ENCODE measurements around the gene UBE2QL1.

Gene UBE2QL1

GRCh38 chr5:6455571-6456200, 7.0 kb downstream of the UBE2QL1 start:
- H3K4me1 Mint-ChIP-seq (ENCODE audit: low read depth) = no peaks in the 10 kb centered on the region
- peaks cover 20% of the 10 kb centered on the region for H3K27me3 Mint-ChIP-seq
- H3K27ac Mint-ChIP-seq = no peak overlapping the region
- intact Hi-C loops (cut with micrococcal nuclease) = no loop called here
- no peaks in the 10 kb centered on the region for H3K9me3 Mint-ChIP-seq
- H3K4me3 Mint-ChIP-seq = no peak overlapping the region
- no peaks in the 10 kb centered on the region for H3K36me3 Mint-ChIP-seq (ENCODE audit: low read depth)

GRCh38 chr5:6456766-6457370, 8.2 kb downstream of the UBE2QL1 start:
- H3K36me3 Mint-ChIP-seq (ENCODE audit: low read depth) = no peaks in the 10 kb centered on the region
- H3K4me3 Mint-ChIP-seq = no peak overlapping the region
- intact Hi-C loops (cut with micrococcal nuclease) = no loop called here
- peaks cover 14% of the 10 kb centered on the region for H3K27me3 Mint-ChIP-seq
- no peaks in the 10 kb centered on the region for H3K9me3 Mint-ChIP-seq
- H3K4me1 Mint-ChIP-seq (ENCODE audit: low read depth) = no peaks in the 10 kb centered on the region
- H3K27ac Mint-ChIP-seq = no peak overlapping the region

DNA sequence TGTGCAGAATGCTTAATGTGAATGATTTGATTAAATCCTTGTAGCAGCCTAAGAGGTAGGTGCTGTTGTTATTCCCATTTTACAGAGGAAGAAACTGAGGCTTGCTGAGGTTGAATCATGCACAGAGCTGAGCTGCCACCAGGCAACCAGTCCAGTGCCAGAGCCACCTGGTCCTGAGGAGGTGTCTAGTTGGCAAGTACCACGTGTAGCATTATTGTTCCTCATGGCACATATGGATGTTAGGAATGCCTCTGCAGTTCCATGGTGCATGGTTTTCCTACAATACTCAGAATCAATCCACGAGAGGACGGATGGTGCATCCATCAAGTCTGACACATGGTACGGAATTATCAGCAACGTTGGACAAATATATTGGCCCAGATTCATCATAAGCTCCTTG, 8.9 kb downstream of the UBE2QL1 start:
- Mint-ChIP-seq H3K36me3 (ENCODE audit: low read depth) (no peaks in the 10 kb centered on the region), H3K4me1 (ENCODE audit: low read depth) (no peaks in the 10 kb centered on the region), H3K27ac (no peak overlapping the region), H3K4me3 (no peak overlapping the region), H3K9me3 (no peaks in the 10 kb centered on the region), H3K27me3 (peaks cover 14% of the 10 kb centered on the region)
- intact Hi-C loops (cut with micrococcal nuclease) = no loop called here

GRCh38 chr5:6458833-6459232, 10.2 kb downstream of the UBE2QL1 start:
- H3K27me3 Mint-ChIP-seq = peaks cover 14% of the 10 kb centered on the region
- H3K4me3 Mint-ChIP-seq = no peak overlapping the region
- no peaks in the 10 kb centered on the region for H3K4me1 Mint-ChIP-seq (ENCODE audit: low read depth)
- H3K27ac Mint-ChIP-seq = no peak overlapping the region
- no peaks in the 10 kb centered on the region for H3K36me3 Mint-ChIP-seq (ENCODE audit: low read depth)
- H3K9me3 Mint-ChIP-seq = no peaks in the 10 kb centered on the region
- intact Hi-C loops (cut with micrococcal nuclease) = no loop called here

DNA sequence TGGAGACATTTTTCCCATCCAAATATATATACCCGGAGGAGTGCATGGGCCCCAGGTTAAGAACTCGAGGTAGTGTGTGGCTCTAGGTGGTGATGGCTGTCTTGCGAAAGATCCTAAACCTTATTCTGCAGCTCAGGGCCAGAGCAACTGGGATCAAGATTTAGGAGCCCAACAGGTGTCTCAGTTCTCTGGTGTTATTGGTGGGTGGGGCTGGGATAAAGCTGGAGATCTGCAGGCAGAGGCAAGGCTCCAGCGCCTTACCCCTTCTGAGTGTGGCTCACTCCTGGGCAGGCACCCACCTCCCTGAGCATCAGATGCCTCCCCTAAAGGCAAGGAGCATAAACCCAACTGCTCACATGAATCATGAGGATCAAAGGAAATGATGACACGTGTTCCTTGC, 11.2 kb downstream of the UBE2QL1 start:
- Mint-ChIP-seq H3K4me3 (no peak overlapping the region), H3K36me3 (ENCODE audit: low read depth) (no peaks in the 10 kb centered on the region), H3K9me3 (no peaks in the 10 kb centered on the region), H3K27ac (no peak overlapping the region), H3K27me3 (peaks cover 8% of the 10 kb centered on the region), H3K4me1 (ENCODE audit: low read depth) (no peaks in the 10 kb centered on the region)
- intact Hi-C loops (cut with micrococcal nuclease) = no loop called here

DNA sequence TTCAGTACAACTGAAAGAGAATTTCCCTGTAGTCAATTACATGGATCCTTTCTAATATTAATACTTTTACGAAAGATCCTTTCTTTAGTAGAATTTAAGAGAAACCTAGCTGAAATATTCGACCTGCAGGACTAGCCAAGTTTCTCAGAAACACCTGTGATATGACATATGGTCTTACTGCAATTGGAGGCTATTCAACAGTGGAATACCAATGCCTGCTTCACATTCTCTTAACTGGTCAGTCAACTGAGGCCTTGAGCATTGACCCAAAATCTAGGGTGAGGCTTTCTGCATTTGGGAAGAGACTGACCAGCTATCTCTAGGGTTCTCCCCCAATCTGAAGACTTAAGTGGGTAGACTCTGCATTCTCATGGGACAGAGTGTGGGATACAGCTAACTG, 12.3 kb downstream of the UBE2QL1 start:
- Mint-ChIP-seq H3K27me3 (peaks cover 10% of the 10 kb centered on the region), H3K4me3 (no peak overlapping the region), H3K27ac (no peak overlapping the region), H3K9me3 (no peaks in the 10 kb centered on the region), H3K36me3 (ENCODE audit: low read depth) (no peaks in the 10 kb centered on the region), H3K4me1 (ENCODE audit: low read depth) (no peaks in the 10 kb centered on the region)
- intact Hi-C loops (cut with micrococcal nuclease) = no loop called here

DNA sequence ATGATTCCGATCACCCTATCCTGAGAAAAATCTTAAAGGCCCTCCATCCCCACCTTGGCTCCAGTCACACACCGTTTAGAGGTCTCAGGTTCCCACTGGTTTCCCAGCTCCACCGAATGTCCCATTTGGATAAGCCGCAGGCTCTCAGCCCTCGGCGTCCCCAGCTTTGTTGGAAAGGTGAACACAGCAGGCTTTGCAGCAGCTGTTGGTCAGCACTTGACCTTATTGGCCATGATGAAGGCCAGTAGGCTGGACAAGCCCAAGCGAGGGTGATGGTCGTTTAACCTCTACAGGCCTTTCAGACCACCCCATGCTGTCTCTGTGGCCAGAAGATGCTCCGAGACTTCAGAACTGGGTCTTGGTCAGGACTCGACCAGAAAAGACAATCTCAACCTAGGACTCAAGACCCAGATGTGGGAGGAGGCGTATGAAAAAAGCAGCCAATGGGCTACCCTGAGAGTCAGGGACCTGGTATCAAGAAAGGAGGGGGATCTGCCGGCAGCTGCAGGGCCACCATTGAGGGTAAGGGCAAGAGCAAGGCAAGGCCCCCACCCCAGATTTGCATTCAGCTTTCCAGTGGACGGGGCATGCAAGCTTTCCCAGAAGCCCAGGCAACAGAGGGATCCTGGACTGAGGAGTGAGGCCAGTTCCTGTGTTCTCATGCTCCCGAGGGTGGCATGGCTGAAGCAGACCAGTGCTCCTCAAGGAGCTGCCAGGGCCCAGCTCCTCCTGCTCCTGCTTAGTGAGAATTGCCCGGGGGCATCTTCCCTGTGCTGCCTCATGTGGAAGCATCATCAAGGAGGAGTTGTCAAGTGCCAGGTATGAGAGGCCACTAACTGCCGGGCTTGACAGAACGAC, 13.4 kb downstream of the UBE2QL1 start:
- no peaks in the 10 kb centered on the region for H3K36me3 Mint-ChIP-seq (ENCODE audit: low read depth)
- H3K27ac Mint-ChIP-seq = no peak overlapping the region
- peaks cover 10% of the 10 kb centered on the region for H3K27me3 Mint-ChIP-seq
- H3K9me3 Mint-ChIP-seq = no peaks in the 10 kb centered on the region
- intact Hi-C loops (cut with micrococcal nuclease) = no loop called here
- no peak overlapping the region for H3K4me3 Mint-ChIP-seq
- H3K4me1 Mint-ChIP-seq (ENCODE audit: low read depth) = no peaks in the 10 kb centered on the region

DNA sequence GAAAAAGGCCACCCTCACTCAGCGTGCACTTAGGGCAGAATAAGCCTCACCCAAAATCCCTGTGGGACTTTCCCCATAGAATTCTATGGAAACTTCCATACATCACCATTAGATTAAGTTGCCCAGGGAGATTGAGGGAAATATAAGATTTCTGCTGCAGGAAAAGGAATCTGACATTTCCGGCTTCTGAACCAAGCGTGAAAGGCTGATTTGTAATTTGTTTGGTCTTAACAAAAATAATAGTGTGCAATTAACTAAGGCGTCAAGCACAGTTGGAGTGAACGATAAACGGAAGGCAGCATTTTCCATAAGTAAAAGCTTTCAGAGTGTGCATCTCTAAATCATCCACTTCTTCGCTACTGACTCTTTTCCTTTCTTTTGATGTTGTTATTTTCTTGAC, 14.0 kb downstream of the UBE2QL1 start:
- H3K4me1 Mint-ChIP-seq (ENCODE audit: low read depth) = no peaks in the 10 kb centered on the region
- peaks cover 8% of the 10 kb centered on the region for H3K27me3 Mint-ChIP-seq
- H3K36me3 Mint-ChIP-seq (ENCODE audit: low read depth) = no peaks in the 10 kb centered on the region
- intact Hi-C loops (cut with micrococcal nuclease) = no loop called here
- no peaks in the 10 kb centered on the region for H3K9me3 Mint-ChIP-seq
- H3K27ac Mint-ChIP-seq = no peak overlapping the region
- H3K4me3 Mint-ChIP-seq = no peak overlapping the region

DNA sequence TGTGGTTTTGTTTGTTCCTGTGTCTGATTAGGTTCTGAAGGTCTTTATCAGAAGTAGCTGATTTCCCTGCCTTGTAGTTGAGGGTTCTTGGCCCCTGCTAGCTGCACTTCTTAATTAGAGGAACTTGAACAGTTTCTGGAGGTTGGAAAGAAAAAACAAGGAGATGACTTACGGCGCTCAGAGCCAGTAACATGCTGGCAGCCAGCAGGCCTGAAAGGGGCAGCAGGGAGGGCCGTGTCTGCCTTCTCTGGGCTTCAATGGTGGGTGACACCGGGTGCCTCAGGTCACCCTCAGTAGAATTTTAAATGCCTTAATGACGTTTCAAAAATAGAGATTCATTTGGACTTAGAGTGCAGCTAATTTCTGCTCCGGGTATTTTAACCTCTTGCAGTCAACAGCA, 15.8 kb downstream of the UBE2QL1 start:
- no peaks in the 10 kb centered on the region for H3K4me1 Mint-ChIP-seq (ENCODE audit: low read depth)
- intact Hi-C loops (cut with micrococcal nuclease) = no loop called here
- H3K4me3 Mint-ChIP-seq = no peak overlapping the region
- H3K27me3 Mint-ChIP-seq = peaks cover 10% of the 10 kb centered on the region
- H3K27ac Mint-ChIP-seq = no peak overlapping the region
- H3K9me3 Mint-ChIP-seq = no peaks in the 10 kb centered on the region
- no peaks in the 10 kb centered on the region for H3K36me3 Mint-ChIP-seq (ENCODE audit: low read depth)

DNA sequence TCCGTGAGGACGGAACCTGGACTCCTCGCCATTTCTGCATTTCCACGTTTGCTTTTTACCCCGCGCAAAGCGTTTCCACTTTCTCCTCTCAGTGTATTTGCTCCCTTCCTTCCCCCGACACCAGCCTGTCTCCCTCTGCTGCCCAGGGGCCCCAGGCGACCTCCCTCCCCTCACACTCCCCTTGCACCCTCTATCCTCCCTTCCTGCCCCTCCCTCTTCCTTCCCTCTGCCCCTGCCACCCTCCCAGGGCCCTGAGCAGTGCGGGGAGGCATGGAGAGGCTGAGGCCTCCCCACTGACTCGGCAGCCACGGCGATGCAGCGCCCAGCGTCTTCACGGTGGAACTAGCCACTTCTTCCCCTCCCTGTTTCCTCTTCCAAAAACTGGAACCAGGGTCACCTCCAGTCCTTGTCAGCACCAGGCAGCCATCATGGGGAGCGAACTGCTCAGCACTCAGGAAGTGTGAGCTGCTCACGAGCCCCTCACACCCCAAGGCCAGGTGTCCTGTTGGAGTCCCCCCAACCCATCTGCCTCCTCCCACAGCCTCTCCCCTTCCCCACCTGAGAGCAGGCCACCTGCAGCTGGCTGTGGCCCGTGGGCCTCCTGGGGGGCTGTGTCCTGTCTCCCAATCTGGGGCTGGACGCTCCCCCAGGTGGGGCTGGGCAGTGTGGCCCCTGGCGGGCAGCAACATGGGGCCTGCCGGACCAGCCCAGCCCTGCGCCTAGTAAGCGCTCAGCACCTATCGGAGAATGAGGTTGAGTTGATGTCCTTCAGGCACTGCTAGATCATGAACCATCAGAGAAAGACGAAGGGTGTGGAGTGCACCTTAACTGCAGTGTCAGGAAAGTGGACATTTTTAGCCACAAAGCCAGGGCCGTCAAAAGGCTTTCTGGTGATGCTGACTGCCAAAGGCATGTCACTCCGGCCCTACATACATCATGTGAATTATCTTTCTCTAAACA, 17.5 kb downstream of the UBE2QL1 start:
- Mint-ChIP-seq H3K27ac (no peak overlapping the region), H3K9me3 (no peaks in the 10 kb centered on the region), H3K4me3 (no peak overlapping the region), H3K27me3 (peaks cover 10% of the 10 kb centered on the region), H3K36me3 (ENCODE audit: low read depth) (no peaks in the 10 kb centered on the region), H3K4me1 (ENCODE audit: low read depth) (no peaks in the 10 kb centered on the region)
- intact Hi-C loops (cut with micrococcal nuclease) = no loop called here

DNA sequence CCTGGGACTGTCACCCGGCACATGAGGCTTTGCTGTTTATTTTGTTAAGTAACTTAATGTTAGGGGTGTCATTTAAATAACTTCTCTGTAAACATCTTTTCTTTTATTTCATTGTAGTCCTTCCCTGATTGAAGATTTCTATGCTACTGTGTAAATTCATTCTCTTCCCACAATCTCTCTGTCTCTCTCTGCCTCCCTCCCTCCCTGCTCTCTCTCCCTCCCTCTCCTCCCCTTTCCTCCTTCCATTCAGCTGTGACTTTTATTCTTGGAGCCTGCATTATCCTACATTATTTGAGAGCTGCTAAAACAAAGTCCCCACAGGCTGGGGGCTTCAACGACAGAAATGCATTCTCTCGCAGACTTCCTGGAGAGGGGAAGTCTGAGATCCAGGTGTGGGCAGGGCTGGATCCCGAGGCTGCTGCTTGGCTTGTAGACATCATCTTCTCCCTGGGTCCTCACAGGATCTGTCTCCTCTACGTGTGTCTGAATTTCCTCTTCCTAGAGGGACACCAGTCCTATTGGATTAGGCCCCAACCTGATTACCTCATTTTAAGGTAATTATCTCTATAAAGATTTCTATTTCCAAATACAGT, 18.4 kb downstream of the UBE2QL1 start:
- Mint-ChIP-seq H3K4me1 (ENCODE audit: low read depth) (no peaks in the 10 kb centered on the region), H3K4me3 (no peak overlapping the region), H3K27me3 (peaks cover 10% of the 10 kb centered on the region), H3K9me3 (no peaks in the 10 kb centered on the region), H3K36me3 (ENCODE audit: low read depth) (no peaks in the 10 kb centered on the region), H3K27ac (no peak overlapping the region)
- intact Hi-C loops (cut with micrococcal nuclease) = no loop called here

DNA sequence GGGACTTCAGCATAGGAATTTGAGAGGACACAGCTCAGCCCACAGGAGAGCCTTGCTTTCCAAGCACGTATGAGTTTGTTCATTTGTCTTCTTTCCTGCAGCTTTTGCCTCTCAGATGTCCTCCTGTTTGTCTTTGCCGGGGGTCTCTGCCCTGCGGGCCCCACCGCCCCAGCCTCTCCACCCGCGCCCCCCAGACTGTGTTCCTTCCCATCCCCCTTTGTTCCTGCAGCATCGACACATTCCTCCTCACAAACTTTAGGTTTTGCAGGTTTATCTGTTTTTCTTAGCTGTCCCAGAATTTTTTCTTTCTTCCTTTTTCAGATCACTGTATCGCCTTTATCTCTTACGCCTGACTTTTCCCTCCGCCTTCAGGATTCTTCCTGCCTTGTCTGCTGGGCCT, 18.9 kb downstream of the UBE2QL1 start:
- Mint-ChIP-seq H3K36me3 (ENCODE audit: low read depth) (no peaks in the 10 kb centered on the region), H3K27ac (no peak overlapping the region), H3K9me3 (no peaks in the 10 kb centered on the region)

DNA sequence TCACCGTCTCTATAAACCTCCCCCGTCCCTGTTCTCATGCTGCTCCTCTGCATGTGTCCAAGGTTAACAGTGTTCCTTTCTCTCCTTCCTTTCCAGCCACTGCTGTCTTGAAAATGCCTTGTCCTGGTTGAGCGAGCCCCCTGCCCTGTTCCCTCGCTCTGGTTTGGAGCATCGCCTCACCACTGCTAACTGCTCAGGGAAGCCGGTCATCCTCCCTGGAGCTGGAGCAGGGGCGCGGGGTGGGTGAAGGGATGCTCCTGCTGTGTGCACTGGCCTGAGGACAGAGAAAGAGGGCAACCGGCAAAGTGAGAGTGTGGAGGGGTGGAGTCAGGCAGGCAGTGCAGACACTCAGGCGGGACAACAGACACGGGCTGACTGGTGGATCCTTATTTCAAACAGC, 19.4 kb downstream of the UBE2QL1 start:
- intact Hi-C loops (cut with micrococcal nuclease) = no loop called here
- Mint-ChIP-seq H3K4me1 (ENCODE audit: low read depth) (no peaks in the 10 kb centered on the region), H3K4me3 (no peak overlapping the region), H3K9me3 (no peaks in the 10 kb centered on the region), H3K36me3 (ENCODE audit: low read depth) (no peaks in the 10 kb centered on the region), H3K27me3 (peaks cover 10% of the 10 kb centered on the region), H3K27ac (no peak overlapping the region)

More for the DNA sequence above, 18.9 kb downstream of the UBE2QL1 start:
- Mint-ChIP-seq H3K4me3 (no peak overlapping the region), H3K27me3 (peaks cover 10% of the 10 kb centered on the region), H3K4me1 (ENCODE audit: low read depth) (no peaks in the 10 kb centered on the region)
- intact Hi-C loops (cut with micrococcal nuclease) = no loop called here

Measured in dendritic cell treated with granulocyte-macrophage colony-stimulating factor and Interleukin-4, amounts not matched to agents 40 ng/mL and 50 ng/mL, for 4 days (primary cell).